NCI-H1092 (cell line): ENCODE data around the gene GALNT10.
A peak's percentile ranks its signal among the peaks of the same experiment; 100 is the strongest.
"Not testable (repeated sequence)": the region's sequence is repeated elsewhere in the genome, so short reads cannot be mapped to it uniquely, and the experiment has no call there.

Experiments
- DNase-seq: peaks from one replicate; lab custom pipeline; 2025; lab: John Stamatoyannopoulos, UW

Gene GALNT10

DNA sequence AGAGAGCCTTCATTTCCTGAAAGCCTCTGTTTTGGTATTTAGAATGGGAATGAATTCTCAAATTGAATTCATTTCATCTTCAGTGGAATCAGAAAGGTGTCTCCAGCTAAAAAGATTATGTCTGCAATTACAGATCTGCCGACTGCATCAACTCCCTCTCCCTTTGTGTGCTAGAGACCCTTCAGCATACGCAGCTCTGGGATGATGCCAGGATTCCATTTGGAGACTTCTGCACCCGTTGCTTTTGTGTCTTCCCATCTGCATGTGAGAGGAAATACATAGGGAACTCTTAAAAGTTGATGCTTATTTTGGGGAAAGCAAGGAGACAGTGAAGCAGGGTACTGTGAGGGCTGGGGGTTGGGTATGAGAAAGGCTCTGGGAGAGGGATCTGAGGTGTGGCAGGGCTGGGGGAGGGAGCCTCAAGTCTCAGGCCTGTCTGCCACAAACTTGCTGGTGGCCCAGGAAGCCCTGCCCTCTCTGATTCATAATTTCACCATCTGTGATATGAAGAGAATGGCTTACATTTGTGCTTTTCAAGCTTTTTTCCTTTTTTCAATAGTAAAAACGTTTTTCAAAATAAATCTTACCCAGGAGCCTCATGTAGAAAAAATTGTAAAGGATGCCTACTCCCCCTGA lies 165.6 kb downstream of the GALNT10 start:
- peak; percentile 9 for DNase-seq

DNA sequence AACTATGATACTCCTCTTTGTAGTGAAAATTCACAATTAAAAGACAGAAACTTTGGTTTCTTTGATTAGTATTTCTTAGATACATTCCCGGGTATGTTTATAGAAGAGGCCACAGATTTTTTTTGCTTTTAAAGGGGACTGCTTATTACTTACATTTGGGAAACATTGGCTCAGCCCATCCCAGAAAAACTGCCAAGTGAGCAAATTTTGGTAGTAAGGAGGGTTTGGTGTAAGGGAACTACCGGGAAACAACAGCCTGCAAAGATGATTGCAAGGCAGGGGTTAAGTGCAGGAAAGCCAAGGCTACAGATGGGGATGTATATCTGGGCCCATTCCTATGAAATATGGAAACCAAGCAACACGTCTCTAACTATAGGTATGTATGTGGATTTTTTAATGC lies 166.4 kb downstream of the GALNT10 start:
- DNase-seq = no peak

GRCh38 chr5:154358516-154359220 lies 168.1 kb downstream of the GALNT10 start:
- DNase-seq = no peak

- DNase-seq = no peak
These were observed 168.7 kb downstream of the GALNT10 start for GRCh38 chr5:154359221-154359573.

DNA sequence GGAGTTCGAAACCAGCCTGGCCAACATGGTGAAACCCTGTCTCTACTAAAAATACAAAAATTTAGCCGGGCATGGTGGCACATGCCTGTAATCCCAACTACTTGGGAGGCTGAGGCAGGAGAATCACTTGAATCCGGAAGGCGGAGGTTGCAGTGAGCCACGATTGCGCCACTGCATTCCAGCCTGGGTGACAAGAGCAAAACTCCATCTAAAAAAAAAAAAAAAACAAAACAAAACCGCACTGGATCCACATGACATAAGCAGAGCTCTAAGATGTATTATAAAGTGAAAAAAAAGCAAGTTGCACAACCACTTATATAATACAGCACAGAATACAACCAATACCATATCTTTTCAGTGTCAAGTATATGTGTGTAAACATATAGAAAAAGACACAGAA lies 169.7 kb downstream of the GALNT10 start:
- DNase-seq = not testable (repeated sequence)

- DNase-seq = no peak
These were observed 172.9 kb downstream of the GALNT10 start for GRCh38 chr5:154363411-154363810.

DNA sequence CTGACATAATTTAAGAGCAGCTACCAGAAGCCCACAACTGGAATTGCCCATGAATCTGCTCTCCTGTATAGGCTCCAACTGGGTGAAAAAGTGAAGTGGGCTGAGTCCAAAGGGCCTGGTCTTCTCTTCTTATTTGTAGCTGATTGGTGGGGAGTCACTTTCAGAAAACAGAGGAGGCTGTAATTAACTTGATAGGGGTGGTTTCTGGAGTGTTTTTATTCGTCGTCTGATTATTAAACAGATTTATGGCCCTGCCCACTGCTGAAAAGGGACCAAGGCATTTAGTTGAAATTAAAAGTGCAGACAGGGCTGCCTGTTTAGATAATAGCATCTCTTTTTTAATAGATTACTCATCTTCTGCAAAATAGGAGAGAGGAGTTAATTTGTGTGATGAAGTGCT lies 174.2 kb downstream of the GALNT10 start:
- no peak for DNase-seq

DNA sequence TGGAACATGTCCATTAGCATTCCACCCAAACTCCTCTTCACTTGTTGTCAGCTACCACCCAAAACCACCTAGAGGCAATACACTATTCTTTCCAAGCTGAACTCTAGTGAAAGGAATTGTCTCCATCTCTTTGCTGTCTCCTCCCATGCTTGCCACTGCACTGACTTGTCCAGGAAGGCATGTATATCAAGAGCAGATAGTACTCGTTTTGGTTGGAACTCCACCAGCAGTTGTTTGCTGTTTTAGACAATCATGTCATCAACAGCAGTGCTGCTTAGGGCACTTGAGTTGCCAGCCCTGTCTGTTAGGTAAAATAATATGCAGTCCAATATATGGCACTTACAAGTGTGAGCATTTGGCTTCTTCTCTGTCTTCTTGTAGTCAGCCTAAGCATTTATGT lies 175.3 kb downstream of the GALNT10 start:
- no peak for DNase-seq

GRCh38 chr5:154366353-154366752 lies 175.8 kb downstream of the GALNT10 start:
- DNase-seq = no peak

- no peak for DNase-seq
These were observed 176.6 kb downstream of the GALNT10 start for GRCh38 chr5:154367101-154367500.

DNA sequence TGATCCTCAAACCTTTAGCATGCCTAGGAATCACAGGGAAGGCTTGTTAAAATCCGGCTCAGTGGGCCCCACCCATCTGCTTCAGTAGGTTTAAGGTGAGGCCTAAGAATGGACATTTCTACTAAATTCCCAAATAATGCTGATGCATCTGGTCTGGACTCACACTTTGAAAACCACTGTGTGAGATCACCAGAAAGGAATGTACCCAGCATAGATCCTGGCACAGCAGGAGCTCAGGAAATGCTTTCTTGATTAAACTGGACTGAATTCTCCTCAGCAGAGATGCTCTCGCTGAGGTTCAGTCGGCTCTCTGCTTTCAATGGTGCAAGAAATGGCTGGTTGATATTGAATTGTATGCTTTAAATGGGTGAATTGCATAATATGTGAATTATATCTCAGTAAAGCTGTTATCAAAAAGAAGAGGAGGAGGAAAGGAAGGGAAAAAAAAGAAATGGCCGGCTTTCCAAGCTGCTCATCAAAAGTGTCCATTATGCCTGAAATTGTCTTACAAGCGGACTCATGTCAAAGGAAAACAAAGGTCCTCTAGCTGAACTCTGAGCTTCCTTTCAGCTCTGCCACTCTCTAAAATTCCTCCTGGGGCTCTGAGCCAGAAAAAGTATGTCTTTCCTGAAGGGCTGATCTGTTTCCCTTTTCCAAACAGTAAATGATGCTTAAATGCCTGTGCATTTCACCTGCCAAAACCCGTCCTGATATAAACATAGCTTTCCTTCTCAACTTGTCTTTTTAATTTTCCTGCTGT lies 177.7 kb downstream of the GALNT10 start:
- DNase-seq = no peak

DNA sequence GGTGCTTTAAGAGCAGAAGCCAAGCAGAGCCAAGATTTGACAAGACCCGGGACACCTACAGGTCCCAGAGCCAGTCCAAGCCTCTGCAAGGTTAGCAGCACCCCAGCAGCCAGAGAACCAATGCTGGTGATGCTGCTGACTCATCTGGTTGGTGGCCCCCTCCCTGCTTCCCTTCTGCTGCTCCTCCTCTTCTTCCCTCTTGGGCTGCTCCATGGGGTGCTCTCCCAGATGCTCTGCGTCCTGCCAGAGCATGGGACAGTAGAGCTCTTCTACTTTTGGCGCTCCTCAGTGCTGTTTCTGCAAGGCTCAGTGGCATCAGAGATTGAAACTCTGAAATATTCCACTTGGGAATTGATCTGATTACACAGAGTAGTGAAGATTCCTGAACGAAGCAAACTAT lies 179.1 kb downstream of the GALNT10 start:
- no peak for DNase-seq

DNA sequence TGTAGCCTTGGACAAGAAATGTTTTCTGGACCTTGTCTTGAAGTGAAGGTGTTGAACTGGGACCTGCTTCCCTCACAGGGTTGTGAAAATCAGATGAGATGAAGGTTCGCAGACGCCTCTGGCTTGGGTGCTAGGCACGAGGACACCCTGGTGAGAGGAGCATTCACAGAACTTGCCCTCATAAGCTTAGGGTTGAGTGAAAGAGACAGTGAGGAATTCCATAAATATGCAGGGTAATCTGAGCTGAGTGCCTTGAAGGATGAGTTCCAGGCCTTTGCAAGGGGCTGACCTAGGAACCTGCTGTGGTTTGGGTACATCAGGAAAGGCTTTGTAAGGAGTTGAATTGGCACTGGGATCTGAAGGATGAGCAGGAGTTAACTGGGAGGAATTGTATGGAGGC lies 179.6 kb downstream of the GALNT10 start:
- no peak for DNase-seq

DNA sequence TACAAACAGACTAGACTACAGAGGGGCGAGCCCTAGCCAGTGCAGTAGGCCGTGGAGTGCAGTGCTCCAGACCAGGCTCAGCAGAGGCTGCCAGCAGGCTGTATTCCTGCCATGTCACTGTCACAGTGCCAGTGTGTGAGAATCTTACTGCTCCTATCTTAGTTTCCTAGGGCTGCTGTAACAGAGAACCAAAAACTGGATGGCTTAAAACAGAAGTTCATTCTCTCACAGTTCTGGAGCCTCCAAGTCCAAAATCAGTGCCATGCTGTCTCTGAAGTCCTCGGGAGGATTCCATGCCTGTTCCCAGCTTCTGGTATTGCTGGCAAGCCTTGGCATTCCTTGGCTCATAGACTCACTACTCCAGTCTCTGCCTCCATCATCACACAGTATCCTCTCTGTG lies 180.3 kb downstream of the GALNT10 start:
- no peak for DNase-seq

- DNase-seq = no peak
These were observed 181.2 kb downstream of the GALNT10 start for GRCh38 chr5:154371687-154372086.

GRCh38 chr5:154372661-154373060 lies 182.1 kb downstream of the GALNT10 start:
- DNase-seq = no peak

DNA sequence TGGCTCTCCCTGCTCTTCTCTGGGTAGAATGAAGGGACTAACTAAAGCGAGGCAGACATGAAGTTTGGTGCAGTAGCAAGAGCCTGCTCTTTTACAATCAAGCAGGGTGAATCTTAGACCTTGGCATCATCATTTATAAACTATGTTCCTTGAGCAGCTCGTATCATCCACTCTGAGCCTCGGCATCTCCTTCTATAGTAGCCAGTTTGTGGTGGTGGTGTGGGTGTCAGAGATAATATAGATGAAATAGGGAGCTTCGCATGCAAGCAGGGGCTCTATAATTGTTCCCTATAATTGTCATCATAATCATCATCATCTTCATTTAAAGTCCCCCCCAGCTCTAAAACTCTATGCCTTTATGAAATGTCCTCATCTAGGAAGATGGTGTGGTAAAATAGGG lies 182.8 kb downstream of the GALNT10 start:
- no peak for DNase-seq

- DNase-seq = no peak
These were observed 183.2 kb downstream of the GALNT10 start for GRCh38 chr5:154373729-154374179.

DNA sequence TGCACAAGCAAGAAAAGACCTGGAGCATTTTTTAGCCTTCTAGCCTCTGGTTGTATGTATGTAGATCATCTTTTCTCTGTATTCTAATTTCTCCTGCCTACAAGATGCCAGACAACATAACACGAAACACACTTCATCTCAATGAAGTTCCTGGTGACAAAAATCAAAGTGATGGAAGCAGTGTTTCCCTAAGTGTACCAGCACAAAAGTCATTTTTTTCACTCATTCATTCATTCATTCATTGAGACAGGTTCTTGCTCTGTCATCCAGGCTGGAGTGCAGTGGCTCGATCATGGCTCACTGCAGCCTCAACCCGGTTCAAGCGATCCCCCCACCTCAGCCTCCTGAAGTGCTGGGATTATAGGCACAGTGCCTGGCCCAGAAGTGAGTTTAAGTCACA lies 183.7 kb downstream of the GALNT10 start:
- no peak for DNase-seq

DNA sequence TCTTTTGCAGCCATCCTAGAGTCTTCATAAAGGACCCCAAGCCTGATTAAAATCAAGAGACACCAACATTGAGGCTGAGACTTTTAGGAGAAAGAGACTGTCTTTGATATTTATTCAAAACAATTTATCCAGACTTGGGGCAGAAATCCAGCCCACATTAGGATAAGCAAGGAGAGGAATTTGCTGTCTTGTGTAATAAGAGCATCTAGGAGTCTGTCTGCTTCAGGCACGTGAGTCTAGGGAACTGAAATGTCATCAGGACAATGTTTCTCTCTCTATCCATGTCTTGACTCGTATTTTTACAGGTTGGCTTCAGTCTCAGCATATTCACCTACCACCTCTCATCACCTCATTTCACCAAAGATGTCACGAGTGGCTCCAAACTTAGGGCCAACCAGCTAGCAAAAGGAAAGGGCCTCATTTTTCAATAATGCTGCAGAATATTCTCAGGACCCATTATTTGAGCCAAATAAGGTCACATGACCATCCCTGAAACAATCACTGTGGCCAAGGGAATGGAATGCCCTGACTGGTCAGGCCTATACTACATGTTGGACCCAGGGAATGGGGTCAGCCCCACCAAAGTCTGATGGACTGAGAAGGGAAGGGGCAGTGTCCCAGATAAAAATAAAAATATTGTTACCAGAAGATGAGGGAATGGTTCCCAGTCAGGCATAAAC lies 184.9 kb downstream of the GALNT10 start:
- DNase-seq = no peak

DNA sequence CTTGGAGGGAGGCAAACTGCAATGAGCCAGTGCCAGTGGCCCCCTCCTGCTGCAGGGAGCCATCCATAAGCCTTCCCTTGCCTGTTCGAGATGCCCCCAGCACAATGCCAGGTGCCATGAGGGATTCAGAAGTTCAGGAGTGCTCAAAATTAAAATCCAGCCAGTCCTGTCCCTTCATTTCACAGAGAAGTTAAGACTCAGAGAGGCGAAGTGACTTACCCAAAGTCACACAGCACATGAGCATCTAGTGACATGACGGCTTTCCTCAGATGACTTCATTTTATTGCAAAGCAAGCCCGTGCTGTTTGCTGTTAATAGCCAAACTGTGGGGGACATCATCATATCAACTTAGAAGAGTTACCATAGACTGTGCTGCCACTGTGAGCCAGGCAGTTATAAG lies 185.9 kb downstream of the GALNT10 start:
- no peak for DNase-seq

GRCh38 chr5:154377754-154378533 lies 187.4 kb downstream of the GALNT10 start:
- no peak for DNase-seq
